GM18858 (cell line): ENCODE data around the gene EPB41L2.
"Not testable (repeated sequence)": the region's sequence is repeated elsewhere in the genome, so short reads cannot be mapped to it uniquely, and the experiment has no call there.

Source experiments
- ATAC-seq: cut with Tn5 transposase; IDR thresholded peaks from one replicate; pipeline ENCODE4 v1.9.1; 2021; ENCODE audit not compliant: unreplicated experiment

The EPB41L2 gene

DNA sequence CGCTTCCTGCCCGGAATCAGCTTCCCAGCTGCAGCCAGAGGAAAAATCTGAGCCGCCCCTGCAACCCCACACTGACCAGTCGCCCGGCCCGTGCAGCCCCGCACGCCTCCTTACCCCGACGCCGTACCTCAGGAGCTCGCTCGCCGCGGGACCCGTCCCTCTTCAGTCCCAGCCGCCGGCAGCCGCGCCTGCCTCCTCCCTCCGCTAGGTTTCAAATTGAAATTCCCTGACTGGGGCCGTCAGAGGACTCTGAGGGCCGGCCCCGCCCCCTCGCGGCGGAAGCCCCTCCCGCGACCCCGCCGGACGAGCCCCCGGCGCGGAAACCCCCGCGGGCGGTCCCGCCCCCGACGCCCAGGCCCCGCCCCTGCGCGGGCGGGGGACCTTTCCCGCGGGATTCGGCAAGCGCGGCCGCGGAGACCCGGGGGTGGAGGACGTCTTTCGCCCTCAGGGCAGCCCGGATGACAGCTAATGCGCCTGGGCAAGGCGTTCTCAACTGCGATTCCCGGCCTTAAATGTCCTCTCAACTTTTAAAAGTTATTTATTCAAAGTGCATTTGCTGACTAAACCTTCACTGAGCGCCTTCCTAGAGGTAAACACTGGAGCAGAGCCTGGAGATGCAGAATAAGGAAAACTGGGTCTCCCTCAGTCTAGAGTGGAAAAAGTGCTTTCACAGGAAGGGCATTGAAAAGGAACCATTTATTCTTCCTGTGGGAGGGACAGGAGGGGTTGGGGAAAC lies at the start of gene EPB41L2:
Gene EPB41L2, minus strand, starts transcription at position 218 of the 736 bp plus-strand sequence. CDS start 106,760 bp downstream, outside the sequence.
- peak; percentile 70 for ATAC-seq

DNA sequence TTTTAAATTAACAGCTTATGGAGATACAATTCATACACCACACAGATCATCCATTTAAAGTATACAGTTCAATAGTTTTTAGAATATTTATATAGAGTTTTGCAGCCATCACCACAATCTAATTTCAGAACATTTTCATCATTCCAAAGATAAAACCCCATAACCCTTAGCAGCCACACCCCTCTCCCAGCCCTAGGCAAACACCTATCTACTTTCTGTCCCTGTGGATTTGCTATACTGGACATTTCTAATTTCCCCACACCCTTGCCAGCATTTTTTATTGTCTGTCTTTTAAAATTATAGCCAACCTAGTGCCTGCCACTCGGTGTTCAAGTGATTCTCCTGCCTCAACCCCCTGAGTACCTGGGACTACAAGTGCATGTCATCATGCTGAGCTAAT lies 49.2 kb upstream of the EPB41L2 start:
- ATAC-seq = no peak

DNA sequence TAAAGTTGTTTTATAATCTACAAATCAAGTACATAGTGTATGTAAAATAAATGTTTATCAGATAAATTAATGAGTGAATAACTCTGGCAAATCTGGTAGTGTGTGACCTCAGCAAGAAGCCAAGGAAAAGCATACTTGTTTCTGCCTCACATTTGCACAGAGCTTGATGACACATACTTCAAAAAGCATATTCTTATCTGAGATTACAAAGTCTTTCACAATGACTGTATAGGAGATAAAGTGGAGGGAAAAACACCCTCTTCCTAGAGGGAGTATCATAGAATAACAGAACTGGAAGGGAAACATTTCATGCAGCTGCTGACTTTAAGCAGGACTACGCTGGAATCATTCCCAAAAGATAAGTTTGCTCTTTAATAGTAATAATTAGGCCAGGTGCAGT lies 44.1 kb upstream of the EPB41L2 start:
- ATAC-seq = no peak

DNA sequence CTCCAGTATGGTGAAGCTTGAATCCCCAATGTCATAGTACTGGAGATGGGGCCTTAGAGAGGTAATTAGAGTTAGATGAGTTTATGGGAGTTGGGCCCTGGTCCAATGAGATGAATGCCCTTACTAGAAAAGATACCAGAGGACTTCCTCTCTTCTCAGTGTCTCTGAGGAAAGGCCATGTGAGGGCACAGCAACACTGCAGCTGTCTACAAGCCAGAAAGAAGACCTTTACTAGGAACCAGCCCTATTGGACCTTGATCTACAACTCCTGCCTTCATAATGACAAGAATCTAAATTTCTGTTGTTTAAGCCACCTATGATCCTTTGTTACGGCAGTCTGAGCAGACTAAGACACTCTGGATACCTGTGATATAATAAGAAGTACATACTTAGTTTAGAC lies 40.9 kb upstream of the EPB41L2 start:
- no peak for ATAC-seq

DNA sequence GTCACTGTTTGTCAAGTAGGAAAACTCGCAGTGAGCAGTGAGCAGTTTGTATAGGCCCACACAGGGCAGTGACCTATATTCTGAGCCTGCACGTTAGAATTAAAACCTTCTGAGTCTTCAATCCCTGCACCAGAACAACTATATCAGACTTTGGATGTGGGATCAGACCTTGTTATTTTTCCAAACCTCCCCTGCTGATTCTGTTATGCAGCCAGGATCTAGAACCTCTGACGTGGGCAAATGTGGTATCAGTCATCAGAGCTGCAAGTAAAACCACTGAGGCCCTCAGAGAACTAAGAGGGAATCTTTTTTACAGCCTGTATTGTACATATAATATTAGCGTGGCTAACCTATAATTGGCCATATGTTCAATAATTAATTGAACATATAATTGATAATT lies 40.3 kb upstream of the EPB41L2 start:
- no peak for ATAC-seq

DNA sequence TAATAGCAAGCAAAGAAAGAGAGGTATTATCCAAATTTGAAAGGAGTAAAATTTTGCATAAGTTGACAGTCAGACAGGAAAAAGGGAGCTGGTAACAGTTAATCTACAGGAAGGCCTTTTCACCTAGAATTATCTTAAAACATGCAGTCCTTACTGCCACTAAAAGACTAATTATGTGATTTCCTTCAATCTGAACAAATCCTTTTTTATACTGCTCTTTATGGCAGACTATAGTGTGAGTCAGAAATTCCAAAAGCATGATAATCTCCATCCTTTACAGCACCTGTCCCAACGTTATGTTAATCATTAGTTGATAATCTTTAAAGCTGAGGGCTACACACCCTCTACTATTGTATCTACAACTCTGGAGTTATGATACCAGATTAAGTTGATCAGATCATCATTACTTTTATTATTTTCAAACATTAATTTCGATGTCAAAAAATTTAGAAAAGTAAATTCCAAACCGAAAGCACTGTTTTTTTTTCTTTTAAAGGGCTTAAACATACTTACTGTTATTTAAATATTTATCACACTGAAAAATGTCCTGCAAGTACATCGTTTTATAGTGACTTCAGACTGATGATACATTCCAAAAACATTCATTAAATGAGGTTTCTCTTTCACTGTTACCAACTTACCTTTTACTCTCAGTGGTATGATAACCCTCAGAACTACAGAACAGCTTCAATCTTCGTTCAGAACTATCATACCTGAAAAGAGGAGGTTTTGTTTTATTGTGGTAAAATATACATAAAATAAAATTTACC lies 39.1 kb upstream of the EPB41L2 start:
- ATAC-seq = no peak

DNA sequence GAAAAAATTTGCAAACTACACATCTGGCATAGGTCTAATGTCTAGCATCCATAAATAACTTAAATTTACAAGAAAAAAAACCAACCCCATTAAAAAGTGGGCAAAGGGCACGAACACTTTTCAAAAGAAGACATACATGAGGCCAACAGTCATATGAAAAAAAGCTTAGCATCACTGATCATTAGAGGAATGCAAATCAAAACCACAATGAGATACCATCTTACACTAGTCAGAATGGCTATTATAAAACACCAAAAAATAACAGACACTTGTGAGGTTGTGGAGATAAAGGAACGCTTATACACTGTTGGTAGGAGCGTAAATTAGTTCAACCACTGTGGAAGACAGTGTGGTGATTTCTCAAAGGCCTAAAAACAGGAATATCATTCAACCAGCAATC lies 33.7 kb upstream of the EPB41L2 start:
- ATAC-seq = no peak

DNA sequence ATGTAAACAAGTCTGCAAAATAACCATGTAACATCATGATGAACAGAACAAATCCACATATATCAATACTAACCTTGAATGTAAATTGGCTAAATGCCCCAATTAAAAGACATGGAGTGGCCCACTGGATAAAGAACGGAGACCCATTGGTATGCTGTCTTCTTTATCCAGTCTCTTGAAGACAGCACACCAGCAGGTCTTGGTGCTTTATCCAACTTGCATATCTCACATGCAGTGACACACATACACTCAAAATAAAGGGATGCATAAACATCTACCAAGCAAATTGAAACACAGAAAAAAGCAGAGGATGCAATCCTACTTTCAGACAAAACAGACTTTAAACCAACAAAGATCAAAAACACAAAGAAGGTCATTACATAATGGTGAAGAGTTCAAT lies 30.3 kb upstream of the EPB41L2 start:
- no peak for ATAC-seq

DNA sequence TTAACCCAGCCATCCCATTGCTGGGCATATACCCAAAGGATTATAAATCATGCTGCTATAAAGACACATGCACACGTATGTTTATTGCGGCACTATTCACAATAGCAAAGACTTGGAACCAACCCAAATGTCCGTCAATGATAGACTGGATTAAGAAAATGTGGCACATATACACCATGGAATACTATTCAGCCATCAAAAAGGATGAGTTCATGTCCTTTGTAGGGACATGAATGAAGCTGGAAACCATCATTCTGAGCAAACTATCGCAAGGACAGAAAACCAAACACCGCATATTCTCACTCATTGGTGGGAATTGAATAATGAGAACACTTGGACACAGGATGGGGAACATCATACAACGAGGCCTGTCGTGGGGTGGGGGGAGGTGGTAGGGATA lies 28.9 kb upstream of the EPB41L2 start:
- not testable (repeated sequence) for ATAC-seq

DNA sequence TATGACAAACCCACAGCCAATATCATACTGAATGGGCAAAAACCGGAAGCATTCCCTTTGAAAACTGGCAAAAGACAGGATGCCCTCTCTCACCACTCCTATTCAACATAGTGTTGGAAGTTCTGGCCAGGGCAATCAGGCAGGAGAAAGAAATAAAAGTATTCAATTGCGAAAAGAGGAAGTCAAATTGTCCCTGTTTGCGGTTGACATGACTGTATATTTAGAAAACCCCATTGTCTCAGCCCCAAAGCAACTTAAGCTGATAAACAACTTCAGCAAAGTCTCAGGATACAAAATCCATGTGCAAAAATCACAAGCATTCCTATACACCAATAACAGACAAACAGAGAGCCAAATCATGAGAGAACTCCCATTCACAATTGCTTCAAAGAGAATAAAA lies 27.3 kb upstream of the EPB41L2 start:
- ATAC-seq = not testable (repeated sequence)

DNA sequence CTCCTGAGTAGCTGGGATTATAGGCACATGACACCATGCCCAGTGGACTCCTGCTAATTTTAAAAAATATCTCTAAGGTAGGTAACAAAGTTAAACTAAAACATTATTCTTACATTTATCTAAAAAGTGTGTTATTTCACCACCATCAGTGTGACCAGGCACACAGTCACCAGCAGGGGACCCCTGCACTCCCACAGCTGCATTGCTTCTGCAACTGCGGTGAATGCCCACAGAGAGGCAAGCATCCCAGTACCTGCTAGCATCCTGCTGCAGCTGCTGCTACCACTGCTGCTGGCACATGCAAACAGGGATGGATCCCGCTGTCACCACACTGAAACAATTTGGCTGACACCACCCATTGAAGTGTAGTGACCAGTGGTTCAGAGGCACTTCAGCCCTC lies 21.9 kb upstream of the EPB41L2 start:
- no peak for ATAC-seq

DNA sequence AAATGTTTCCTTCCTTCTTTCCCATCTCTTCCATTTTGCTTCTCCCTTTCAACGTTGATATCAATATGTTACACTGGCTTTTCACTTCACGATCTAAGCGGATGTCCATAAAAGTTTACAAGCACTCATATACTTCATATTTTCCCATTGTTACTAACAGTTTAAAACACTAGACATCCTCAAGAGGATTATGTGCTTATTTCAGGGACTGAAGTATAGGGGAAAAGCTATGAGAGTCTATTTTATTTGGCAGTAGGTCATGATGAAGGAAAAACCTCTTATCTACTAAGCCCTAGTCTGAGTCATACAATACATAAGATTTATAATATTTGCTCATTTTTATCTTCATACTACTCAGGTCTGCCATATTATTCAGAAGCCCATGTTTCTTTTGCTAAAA lies 20.6 kb upstream of the EPB41L2 start:
- no peak for ATAC-seq

DNA sequence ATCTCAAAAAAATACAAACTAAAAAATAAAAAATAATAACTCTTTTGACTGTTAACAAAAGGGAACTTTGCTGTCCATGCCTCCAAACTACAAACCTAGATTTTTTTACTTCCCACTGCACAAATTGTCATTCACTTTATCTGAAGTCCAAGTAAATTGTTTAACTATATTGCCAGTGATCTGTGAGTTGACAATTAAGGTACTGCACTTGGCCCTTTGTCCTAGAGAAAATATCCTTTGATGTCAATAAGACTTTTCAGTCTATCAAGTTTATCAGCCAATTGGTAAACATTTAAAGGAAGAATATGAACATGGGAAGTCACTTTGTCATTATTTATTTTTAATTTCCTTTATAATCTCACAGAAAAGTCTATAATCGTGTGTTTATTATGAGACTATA lies 19.3 kb upstream of the EPB41L2 start:
- no peak for ATAC-seq

DNA sequence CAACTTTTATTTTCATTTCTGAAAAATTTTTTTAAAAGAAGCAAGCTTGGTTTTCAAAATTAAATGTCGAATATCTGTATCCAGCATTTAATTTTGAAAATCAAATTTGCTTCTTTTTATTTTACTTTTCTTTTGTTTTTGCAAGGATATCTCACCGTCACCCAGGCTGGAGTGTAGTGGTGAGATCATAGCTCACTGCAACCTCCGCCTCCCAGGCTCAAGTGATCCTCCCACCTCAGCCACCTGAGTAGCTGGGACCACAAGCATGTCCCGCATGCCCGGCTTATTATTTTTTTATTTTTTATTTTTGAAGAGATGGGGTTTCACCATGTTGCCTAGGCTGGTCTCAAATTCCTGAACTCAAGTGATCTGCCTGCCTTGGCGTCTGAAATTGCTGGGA lies 17.0 kb upstream of the EPB41L2 start:
- ATAC-seq = no peak

DNA sequence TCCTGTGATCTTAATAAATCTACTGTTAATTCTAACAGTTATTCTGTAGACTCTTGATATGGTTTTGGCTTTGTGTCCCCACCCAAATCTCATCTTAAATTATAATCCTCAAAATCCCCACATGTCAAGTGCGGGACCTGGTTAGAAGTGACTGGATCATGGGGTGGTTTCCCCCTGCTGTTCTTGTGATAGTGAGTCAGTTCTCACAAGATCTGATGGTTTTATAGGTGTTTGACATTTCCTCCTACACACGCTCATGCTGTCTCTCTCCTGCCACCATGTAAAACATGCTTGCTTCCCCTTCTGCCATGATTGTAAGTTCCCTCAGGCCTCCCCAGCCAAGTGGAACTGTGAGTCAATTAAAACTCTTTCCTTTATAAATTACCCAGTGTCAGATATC lies 10.5 kb upstream of the EPB41L2 start:
- no peak for ATAC-seq

DNA sequence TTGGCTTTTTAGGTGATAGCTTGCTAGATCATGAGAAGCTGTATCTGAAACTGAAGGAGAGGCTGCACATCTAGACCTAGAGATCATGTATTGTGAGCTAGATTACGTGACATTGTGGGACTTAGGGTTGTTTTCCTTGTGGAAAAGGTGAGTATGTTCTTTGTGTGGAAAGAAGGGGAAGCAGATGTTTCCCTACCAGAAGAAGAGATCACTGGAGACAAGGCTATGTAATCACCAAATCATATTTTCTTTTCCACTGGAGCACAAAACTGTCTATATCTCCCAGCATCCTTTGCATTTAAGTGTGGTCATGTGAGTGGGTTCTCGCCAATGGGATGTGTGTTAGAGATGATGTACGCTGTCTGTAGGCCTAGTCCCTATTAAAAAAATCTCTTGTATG lies 7.0 kb upstream of the EPB41L2 start:
- ATAC-seq = no peak

DNA sequence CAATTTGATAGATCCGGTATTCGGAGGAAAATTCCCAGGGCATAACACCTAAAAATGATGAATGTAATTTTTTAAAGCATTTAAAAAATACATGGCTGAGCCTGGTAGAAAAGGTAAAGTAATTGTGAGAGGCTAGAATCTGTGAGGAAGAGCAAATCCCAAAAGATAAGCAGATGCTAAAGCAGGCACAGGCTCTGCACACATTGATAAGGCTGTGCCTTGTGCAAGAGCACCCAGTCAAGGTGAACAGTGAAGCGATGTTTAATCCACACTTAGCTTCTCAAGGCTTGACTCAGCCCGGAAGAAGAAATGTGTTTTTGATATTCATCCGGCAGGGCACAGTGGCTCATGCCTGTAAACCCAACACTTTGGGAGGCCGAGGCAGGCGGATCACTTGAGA lies 5.1 kb upstream of the EPB41L2 start:
- no peak for ATAC-seq

DNA sequence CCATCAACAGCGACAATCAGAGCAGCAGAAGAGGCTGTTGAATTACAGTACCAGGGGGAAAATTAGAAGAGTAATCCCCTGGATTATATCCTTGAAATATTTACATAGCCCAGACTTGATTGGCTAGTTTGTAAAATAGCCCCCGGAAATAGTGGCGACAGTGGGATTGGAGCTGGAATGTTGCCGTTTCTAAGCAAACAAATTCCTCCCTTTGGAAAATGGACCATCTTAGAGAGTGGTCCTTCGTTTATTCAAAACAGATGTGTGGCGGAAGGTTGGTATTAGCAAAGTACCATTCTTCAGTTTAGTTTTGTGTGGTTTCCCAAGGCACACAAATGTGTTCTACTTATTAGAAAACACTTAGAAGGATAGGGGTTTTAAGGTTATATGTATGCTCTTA lies 4.5 kb upstream of the EPB41L2 start:
- ATAC-seq = no peak

DNA sequence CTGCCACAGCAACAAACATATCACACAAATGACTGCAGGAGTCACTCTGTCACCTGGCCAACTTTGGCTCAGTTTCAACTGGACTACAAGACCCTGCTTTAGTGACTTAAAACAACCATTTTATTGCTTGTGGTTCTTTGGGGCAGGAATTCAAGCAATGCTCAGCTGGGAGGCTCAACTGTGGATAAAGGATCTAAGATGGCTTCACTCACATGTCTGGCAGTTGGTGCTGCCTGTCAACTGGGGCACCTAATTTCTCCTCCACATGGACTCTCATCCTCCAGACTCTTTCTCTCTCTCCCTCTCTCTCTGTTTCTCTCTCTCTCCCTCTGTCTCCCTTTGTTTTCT lies 2.8 kb upstream of the EPB41L2 start:
- no peak for ATAC-seq

DNA sequence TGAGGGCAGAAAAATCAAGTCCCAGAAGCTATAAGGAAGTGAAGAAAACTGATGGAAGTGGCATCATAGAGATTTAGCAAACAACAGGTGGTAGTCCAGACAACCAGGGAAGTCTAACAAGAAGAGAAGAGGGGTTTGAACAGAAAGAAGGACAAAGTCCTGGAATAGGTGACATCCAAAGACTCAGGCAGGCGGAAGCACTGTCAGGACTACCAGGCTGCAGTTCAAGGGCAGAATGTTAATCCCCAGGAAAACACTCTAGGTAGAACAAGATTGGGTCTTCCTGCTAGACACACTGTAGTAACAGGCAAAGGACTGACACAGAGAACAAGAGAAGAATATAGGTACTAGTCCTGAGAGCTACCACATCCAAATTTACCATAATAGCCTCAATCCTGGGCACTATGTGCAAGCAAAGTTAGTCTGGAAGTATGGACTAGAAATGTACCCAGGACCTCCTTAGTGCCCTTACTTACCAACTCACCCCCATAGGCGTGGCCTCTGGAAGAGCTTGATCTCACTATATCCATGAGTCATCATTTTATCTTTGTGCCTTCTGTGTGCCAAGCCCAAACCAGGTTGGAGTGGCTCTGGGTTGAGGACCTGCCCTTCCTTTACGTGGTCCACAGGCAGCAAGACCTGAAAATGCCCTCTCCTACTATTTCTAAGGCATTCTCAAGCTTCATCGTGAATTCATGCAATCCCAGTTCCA lies 2.2 kb upstream of the EPB41L2 start:
- ATAC-seq = no peak

DNA sequence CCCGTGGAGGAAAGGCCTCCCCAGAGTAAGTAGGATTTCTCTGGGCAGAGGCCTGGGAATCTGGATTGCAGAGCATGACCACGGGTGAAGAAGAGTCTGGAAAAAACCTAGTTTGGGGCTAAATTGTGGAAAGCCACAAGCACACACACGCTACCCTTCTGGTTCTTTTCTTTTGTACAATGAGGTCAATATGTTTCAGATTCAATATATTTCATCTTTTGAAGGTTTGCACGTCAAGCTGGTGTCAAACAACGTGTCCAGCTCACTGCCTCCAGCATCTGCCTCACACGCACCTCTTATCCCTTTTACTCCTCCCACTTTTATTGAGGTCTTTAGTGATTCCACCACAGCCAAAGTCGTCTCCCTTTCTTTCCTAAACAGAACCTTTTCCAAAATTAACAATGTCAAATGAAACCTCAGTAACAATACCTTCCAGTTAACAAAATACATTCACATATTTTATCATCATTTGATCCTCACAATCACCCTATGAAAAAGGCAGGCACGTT lies 773 bp upstream of the EPB41L2 start:
- ATAC-seq = no peak
